Measurements from ENCODE around the gene PPDPF. TPM values are rescaled to one million over a fixed set of nuclear protein-coding genes. Genes with fewer than 3 reads are reported as not detected.

The PPDPF gene
- polyA plus RNA-seq, 1 donor from 2014 or later, result 95.1 TPM

GRCh38 chr20:63565699-63566335 lies 45.3 kb downstream of the PPDPF start:
- H3K36me3 ChIP-seq (ENCODE audit: insufficient read depth, low read length), result no peaks in the 10 kb centered on the region
- TF ChIP-seq MXI1 (conservative IDR thresholded peaks at IDR 0.05; ENCODE audit: poor library complexity, severe bottlenecking) (no peak), EP300 (conservative IDR thresholded peaks at IDR 0.05; ENCODE audit: poor library complexity, severe bottlenecking) (no peak), TAF1 (IDR thresholded peaks at IDR 0.05; ENCODE audit: low read depth) (no peak), CTCF (IDR thresholded peaks at IDR 0.05; ENCODE audit: poor library complexity, severe bottlenecking) (no peak), POLR2AphosphoS5 (IDR thresholded peaks at IDR 0.05) (no peak), SMC3 (conservative IDR thresholded peaks at IDR 0.05; ENCODE audit: poor library complexity) (no peak), RAD21 (conservative IDR thresholded peaks at IDR 0.05) (no peak), EZH2 (IDR thresholded peaks at IDR 0.05; ENCODE audit: borderline replicate concordance, insufficient read depth, low read length, poor library complexity, severe bottlenecking) (no peak), REST (IDR thresholded peaks at IDR 0.05; ENCODE audit: borderline replicate concordance) (no peak)
- no peaks in the 10 kb centered on the region for H3F3A ChIP-seq (ENCODE audit: insufficient read depth, low read length, poor library complexity, severe bottlenecking)
- H4K20me1 ChIP-seq (ENCODE audit: insufficient read depth), result no peaks in the 10 kb centered on the region
- no peaks in the 10 kb centered on the region for H3K9me3 ChIP-seq (ENCODE audit: low read length)
- no peak overlapping the region for H3K9ac ChIP-seq (ENCODE audit: low read length)
- no peak overlapping the region for H3K4me2 ChIP-seq (ENCODE audit: low read length)
- H3K9me2 ChIP-seq (ENCODE audit: insufficient read depth, low read length), result no peaks in the 10 kb centered on the region
- H2AFZ ChIP-seq (ENCODE audit: low read depth, low read length), result no peak overlapping the region
- H3K79me2 ChIP-seq (replicated peaks; ENCODE audit: insufficient read depth, low read length), result no peaks in the 10 kb centered on the region
- H3K4me3 ChIP-seq (ENCODE audit: low read length), result no peak overlapping the region
- no peaks in the 10 kb centered on the region for H3K27me3 ChIP-seq (ENCODE audit: insufficient read depth, low read depth, low read length)
- no peak overlapping the region for H3K27ac ChIP-seq (ENCODE audit: low read length)

- TF ChIP-seq EP300 (conservative IDR thresholded peaks at IDR 0.05; ENCODE audit: poor library complexity, severe bottlenecking), result no peak
- no peak for TF ChIP-seq POLR2AphosphoS5 (IDR thresholded peaks at IDR 0.05)
- no peak for TF ChIP-seq RAD21 (conservative IDR thresholded peaks at IDR 0.05)
- Histone ChIP-seq H3K27ac (ENCODE audit: low read length) (no peak overlapping the region), H3K36me3 (ENCODE audit: insufficient read depth, low read length) (no peaks in the 10 kb centered on the region)
These were observed 46.0 kb downstream of the PPDPF start for GRCh38 chr20:63566395-63567135.

More at GRCh38 chr20:63566395-63567135, 46.0 kb downstream of the PPDPF start:
- H3F3A ChIP-seq (ENCODE audit: insufficient read depth, low read length, poor library complexity, severe bottlenecking), result no peaks in the 10 kb centered on the region
- no peak overlapping the region for H2AFZ ChIP-seq (ENCODE audit: low read depth, low read length)
- H3K79me2 ChIP-seq (replicated peaks; ENCODE audit: insufficient read depth, low read length), result no peaks in the 10 kb centered on the region
- H3K9me3 ChIP-seq (ENCODE audit: low read length), result no peaks in the 10 kb centered on the region
- no peak overlapping the region for H3K4me3 ChIP-seq (ENCODE audit: low read length)
- H3K9ac ChIP-seq (ENCODE audit: low read length), result no peak overlapping the region
- H3K9me2 ChIP-seq (ENCODE audit: insufficient read depth, low read length), result no peaks in the 10 kb centered on the region
- H3K4me2 ChIP-seq (ENCODE audit: low read length), result no peak overlapping the region
- no peaks in the 10 kb centered on the region for H3K27me3 ChIP-seq (ENCODE audit: insufficient read depth, low read depth, low read length)
- no peaks in the 10 kb centered on the region for H4K20me1 ChIP-seq (ENCODE audit: insufficient read depth)
